Measurements from ENCODE around the gene GLRA3. TPM values are rescaled to one million over a fixed set of nuclear protein-coding genes. Genes with fewer than 3 reads are reported as not detected.

GLRA3 gene
- total and polyA plus RNA-seq, 10 of the 15 experiments (the other 5 are each of a cell fraction or from before 2014, with no cell fraction given): not detected

DNA sequence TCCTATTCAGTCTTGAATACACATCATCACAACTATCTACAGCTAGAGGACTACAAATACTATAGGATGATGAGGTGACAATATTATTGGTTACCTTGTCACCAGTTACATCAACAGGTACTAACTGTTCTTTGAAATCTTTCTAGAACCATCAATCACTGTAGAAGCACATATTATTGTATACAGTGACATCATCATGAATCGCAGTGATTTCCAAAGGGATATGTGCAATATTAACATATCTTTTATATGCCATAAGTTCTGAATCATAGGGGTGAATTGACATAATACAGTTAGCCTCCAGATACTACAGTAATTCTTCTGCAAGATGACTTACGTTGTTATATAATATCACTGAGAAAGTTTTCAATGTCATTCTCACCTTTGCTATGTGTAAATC, 201.6 kb downstream of the GLRA3 start:
- no peak for FAIRE-seq
- no peaks in the 10 kb centered on the region for H4K20me1 ChIP-seq (ENCODE audit: control insufficient read depth, insufficient read depth)

More for the DNA sequence above, 201.6 kb downstream of the GLRA3 start:
- DNase-seq (ENCODE audit: low read depth, low spot score) (no peak), ATAC-seq (no peak)
- 42% methylated on average over 2 of the region's 2 CpGs for WGBS (ENCODE audit: insufficient coverage, insufficient replicate concordance, low lambda C conversion rate, missing lambda C conversion rate)
- H3K4me1 ChIP-seq (ENCODE audit: control insufficient read depth, insufficient read depth, low read length): no peaks in the 10 kb centered on the region
- in situ Hi-C loops (cut with MboI) (no loop called here), intact Hi-C loops (cut with micrococcal nuclease; ENCODE audit: unreplicated experiment) (no loop called here)
- H3K4me3 ChIP-seq: no peak overlapping the region
- RAD21 ChIA-PET (ENCODE audit: unreplicated experiment): no interaction called here
- no peak overlapping the region for H2AFZ ChIP-seq (ENCODE audit: control insufficient read depth, low read depth, low read length)
- H3K9me3 ChIP-seq (replicated peaks; ENCODE audit: control insufficient read depth, insufficient read depth, low read length): no peaks in the 10 kb centered on the region
- CTCF ChIA-PET: no interaction called here
- SMC1A ChIA-PET (ENCODE audit: uncharacterized antibody, unreplicated experiment): interaction anchor here (1.4 kb wide), 1 partner anchor 10 kb away, joined by 3 read pairs; no protein-coding TSS in a partner anchor
- no TSS peak for BruUV-seq (replicated peaks)
- H3K79me2 ChIP-seq (ENCODE audit: control insufficient read depth, insufficient read depth, low read length): no peaks in the 10 kb centered on the region
- POLR2A ChIA-PET: no interaction called here
- H3K27me3 ChIP-seq (replicated peaks in 1 of 2; ENCODE audit: control insufficient read depth in 2 of 2, insufficient read depth in 2 of 2, low read length in 1 of 2): no peaks in the 10 kb centered on the region; a peak in 1 of 4 replicates
- no peaks in the 10 kb centered on the region for H3K36me3 ChIP-seq (ENCODE audit: control insufficient read depth in 2 of 2, insufficient read depth in 2 of 2, low read length in 1 of 2)
- no peak overlapping the region for H3K27ac ChIP-seq (ENCODE audit: control insufficient read depth, insufficient read depth)
- H3K9ac ChIP-seq (ENCODE audit: control insufficient read depth, insufficient read depth, low read length): no peak overlapping the region
- TF ChIP-seq ZNF622 (IDR thresholded peaks at IDR 0.05) (no peak), GABPA (IDR thresholded peaks at IDR 0.05; ENCODE audit: low read depth) (no peak), BACH1 (IDR thresholded peaks at IDR 0.05; ENCODE audit: borderline replicate concordance) (no peak), KAT2A (conservative IDR thresholded peaks at IDR 0.05; ENCODE audit: control insufficient read depth, low read depth, low read length) (no peak), NR2C1 (IDR thresholded peaks at IDR 0.05) (no peak), RELA (IDR thresholded peaks at IDR 0.05; ENCODE audit: borderline replicate concordance, partially characterized antibody) (no peak), NR2F1 (conservative IDR thresholded peaks at IDR 0.05) (no peak), SREBF1 (IDR thresholded peaks at IDR 0.05; ENCODE audit: low read length) (no peak)
- TF ChIP-seq, protein P1, sequence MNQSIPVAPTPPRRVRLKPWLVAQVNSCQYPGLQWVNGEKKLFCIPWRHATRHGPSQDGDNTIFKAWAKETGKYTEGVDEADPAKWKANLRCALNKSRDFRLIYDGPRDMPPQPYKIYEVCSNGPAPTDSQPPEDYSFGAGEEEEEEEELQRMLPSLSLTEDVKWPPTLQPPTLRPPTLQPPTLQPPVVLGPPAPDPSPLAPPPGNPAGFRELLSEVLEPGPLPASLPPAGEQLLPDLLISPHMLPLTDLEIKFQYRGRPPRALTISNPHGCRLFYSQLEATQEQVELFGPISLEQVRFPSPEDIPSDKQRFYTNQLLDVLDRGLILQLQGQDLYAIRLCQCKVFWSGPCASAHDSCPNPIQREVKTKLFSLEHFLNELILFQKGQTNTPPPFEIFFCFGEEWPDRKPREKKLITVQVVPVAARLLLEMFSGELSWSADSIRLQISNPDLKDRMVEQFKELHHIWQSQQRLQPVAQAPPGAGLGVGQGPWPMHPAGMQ (IDR thresholded peaks at IDR 0.05; ENCODE audit: borderline replicate concordance): no peak
- TF ChIP-seq, protein P2, sequence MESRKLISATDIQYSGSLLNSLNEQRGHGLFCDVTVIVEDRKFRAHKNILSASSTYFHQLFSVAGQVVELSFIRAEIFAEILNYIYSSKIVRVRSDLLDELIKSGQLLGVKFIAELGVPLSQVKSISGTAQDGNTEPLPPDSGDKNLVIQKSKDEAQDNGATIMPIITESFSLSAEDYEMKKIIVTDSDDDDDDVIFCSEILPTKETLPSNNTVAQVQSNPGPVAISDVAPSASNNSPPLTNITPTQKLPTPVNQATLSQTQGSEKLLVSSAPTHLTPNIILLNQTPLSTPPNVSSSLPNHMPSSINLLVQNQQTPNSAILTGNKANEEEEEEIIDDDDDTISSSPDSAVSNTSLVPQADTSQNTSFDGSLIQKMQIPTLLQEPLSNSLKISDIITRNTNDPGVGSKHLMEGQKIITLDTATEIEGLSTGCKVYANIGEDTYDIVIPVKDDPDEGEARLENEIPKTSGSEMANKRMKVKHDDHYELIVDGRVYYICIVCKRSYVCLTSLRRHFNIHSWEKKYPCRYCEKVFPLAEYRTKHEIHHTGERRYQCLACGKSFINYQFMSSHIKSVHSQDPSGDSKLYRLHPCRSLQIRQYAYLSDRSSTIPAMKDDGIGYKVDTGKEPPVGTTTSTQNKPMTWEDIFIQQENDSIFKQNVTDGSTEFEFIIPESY (IDR thresholded peaks at IDR 0.05): no peak
- no peak overlapping the region for H3K4me2 ChIP-seq (ENCODE audit: control insufficient read depth, insufficient read depth)
